GM21447 (cell line): ENCODE results near the gene MTERF2.

Experiments used
- ATAC-seq: cut with Tn5 transposase; IDR thresholded peaks from one replicate; pipeline ENCODE4 v1.9.1; 2021; ENCODE audit not compliant: unreplicated experiment

MTERF2 gene

DNA sequence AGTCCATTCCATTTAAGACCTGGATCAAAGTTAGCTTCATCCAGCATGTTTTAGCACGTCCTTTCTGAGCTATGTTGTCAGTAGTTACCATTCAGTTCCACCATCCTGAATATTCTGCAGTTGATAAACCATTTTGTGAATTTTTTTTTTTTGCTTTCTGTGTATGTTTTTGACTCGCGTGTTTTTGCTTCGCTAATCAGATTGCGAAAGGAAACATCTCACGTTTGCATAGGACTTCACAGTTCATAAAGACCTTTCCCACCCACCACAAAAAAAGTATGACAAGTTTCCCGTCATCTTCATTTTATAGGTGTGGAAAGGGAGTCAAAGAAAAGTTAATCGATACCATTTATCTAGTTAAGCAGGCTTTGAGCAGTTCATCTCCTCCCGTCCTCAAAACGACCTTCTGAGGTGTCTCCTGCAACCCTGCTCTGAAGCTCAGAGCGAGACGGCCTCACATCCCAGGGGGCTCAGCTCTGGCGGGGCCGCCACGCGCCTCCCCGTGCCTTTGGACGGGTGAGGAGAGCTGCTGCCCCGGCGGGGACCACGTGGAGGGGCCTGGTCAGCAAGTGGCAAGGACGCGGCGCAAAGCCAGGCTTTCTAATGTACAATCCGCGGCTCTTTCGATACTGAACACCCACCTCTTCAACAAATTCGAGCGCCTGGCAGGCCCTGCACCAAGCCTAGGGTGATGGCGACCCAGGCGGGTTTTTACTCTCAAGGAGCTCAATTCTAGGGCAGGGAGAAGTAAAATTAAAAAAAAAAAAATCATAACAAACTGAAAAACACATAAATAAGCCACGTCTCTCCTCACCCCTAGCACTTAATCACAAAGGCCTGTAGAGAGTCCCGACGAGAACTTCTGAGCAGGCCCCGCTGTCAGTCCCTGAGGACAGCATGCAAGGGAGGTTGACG lies 32.2 kb downstream of the MTERF2 start:
- no peak for ATAC-seq

DNA sequence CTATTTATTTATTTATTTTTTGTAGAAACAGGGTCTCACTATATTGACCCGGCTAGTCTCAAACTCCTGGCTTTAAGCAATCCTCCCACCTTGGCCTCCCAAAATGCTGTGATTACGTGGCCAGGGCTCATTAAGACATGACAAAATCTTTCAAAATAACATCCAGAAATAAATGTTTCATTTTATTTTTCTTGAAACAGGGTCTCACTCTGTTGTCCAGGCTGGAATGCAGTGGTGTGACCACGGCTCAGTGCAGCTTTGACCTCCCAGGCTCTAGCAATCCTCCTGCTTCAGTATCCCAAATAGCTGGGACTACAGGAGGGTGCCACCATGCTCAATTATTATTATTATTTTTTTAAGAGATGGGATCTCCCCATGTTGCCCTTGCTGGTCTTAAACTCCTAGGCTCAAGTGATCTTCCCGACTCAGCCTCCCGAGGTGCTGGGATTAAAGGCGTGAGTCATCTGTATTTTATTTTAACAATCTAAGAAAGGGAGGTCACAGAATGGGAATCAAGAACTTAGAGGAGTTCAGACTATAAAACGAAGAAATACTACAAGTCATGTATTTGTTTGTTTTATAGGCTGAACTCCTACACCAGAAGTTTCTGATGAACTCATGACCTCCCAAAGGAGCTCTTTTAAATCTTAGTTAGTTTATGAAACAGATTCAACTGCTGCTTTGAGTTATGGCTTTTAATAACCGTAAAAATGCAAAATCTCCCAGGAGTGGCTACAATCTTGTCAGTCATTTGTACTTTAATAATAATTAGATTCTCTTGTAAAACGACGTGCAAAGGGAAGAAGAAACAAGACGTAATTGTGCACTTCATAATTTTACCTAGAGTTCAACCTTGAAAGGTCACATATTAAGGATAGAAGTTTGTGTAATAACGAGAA lies 33.3 kb downstream of the MTERF2 start:
- ATAC-seq = no peak

DNA sequence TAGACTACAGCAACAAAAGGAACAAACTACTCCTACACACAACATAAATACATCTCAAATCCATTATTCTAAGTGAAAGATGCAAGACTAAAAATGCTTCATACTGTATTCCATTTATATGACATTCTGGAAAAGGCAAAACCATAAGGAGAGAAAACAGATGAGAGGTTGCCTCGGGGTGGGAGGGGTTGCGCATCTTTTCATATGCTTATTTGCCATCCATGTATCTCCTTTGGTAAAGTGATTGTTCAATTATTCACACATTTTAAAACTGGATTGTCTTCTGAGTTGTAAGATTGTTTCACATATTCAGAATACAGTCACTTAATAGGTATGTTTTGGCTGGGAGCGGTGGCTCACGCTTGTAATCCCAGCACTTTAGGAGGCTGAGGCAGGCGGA lies 36.4 kb downstream of the MTERF2 start:
- ATAC-seq = no peak

DNA sequence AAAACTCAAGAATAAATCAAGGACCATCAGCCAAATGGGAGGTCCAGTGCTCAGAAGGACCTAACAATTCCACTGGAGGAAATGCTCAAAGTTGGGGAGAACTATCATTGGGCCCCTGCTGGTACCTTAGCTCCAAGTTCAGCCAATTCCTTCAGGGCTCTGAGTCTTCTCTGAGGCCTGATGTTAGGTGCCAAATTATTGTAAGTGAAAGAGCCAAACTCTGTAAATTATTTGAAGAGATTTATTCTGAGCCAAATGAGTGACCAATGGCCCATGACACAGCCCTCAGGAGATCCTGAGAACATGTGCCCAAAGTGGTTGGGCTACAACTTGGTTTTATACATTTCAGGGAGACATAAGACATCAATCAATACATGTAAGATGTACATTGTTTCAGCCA lies 39.5 kb downstream of the MTERF2 start:
- ATAC-seq = no peak

DNA sequence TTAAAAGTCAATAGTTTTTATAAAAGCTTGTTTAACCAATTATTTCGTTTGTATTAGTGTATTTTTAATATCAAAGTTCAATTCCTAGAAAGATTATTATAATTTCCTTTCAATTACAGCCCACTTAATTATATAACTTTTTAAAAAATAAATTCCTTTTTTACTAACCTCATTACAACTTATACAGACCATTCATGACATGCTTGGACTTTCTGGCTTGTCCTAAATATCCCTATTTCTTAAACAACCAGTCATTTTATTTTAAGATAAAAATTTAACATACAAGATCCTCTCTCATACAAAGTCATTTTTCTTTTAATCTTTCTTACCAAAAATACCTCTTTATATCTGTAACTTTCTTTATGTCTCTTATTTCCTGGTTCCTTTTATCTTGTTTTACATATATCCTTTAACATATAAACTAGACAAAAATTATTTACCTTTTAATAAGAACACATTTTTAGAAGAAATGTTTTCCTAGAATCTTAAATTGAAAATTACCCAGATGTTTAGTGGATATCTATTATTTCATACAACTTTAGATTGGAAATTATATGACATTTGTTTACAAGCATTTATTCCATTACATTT lies 41.6 kb downstream of the MTERF2 start:
- no peak for ATAC-seq

DNA sequence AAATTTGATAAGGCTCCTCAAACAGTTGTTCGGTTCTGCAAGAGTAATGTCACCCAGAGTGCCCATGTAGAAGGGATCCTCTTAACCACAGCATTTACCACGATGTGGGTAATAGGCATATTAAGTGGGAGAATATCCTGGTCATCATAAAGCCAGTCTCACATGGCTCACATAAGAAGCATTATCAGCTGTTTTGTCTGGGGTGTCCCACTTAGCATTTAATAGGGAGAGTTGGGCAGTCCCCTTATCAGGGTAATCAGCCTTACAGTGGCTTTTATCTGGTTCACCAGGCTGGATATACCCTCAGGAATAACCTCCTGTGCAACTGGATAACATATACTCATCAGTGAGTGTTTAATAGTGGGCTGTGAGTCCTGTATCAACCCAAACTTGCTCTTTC lies 44.2 kb downstream of the MTERF2 start:
- ATAC-seq = no peak

DNA sequence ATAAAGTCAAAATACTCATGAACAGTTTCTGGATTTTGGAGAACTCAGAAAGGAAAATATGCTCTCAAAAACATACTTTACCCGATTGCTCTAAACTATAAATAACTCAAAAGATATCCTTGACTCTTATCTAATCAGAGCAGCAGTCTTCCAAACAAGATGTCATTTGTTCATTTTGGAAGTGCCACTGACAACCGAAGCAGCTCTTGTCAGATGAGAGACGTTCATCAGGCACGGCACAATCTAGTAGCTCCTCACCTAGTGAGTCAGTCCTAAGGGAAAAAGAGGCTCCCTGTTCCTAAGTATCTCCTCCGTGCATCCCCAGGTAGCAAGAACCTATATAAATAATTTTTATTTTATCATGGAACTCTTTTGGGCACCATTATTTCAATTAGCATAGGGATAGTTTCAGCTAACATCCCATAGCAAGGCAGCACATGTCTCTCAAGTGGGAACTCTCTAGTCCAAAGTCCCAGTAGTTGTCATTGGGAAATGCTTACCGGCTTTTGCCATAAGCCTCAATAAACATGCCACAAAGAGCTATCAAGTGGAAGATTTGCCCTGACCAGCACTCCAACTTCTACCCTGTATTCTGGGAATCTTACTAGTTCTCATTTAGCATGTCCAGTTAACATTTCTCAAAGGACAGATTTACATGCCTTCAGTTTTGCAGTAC lies 45.3 kb downstream of the MTERF2 start:
- ATAC-seq = no peak

DNA sequence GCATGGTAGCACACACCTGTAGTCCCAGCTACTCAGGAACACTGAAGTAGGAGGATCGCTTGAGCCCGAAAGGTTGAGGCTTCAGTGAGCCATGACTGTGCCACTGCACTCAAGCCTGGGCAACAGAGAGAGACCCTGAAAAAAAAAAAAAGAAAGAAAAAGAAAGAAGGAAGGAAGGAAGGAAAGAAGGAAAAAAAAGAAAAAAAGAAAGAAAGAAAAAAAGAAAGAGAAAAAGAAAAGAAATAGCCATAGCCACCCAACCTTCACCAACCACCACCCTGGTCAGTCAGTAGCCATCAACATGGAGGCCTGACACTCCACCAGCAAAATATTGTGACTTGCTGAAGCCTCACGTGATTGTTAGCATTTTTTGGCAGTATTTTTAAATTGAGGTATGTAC lies 52.7 kb downstream of the MTERF2 start:
- no peak for ATAC-seq
